Suppressor macrophage treated with lipopolysaccharide for 1 hour (primary cell): ENCODE measurements around the gene C13orf42.

Experiments
- DNase-seq, 3 donors: peaks; one replicate each; pipeline ENCODE4 v3.0.0-alpha.2; 2020 to 2022

C13orf42 gene

DNA sequence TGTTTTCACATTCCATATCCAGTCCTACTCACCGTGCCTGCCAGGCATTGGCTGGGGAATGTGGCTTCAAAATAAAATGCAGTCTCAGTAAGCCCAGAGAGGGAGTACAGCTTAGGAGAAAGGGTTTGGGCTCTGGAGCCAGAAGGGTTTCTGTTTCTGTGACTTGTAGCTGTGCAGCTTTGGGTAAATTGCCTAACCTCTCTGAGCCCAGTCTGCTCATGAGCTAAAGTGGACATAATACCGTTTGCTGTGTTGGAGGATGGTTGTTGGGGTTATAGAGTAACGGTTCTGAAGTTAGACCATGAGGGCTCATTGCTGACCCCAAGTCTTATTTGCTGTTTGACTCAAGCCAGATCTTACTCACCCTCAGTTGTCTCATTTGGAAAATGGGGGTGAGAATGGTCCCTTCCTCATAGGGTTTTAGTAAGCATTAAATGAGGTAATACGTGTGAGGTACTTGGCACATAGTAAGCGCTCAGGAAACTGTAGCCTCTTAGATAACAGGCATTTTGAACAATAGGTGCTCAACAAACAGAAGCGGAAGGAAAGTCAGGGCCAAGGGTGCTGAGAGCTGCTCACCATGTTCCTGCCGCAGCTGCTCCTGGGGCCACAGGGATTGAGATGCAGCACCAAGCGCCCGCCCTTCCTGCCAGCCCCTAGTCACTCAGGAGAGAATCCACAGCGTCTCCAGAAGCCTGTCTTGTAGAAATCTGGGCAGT, 45.5 kb downstream of the C13orf42 start:
- peak in 1 of 3 donors; percentile 23 for DNase-seq

DNA sequence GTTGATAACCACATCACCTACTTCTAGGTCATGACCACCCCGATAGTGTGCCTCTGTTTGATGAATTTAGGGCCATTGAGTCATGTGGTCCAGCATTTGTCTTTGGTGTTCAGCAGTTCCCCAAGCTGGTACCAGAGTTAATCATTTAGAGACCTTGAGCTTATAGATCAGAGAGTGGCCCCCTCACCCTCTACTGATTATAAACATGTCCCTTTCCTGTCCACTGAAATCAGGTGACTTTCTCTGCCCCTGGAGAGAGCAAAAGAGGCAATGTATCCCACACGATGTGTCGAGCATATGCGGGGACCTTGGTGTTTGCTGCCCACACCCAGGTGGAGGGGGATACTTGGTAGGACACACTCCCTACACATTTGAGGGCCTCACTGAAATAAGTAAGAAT, 46.3 kb downstream of the C13orf42 start:
- DNase-seq, result no peak

DNA sequence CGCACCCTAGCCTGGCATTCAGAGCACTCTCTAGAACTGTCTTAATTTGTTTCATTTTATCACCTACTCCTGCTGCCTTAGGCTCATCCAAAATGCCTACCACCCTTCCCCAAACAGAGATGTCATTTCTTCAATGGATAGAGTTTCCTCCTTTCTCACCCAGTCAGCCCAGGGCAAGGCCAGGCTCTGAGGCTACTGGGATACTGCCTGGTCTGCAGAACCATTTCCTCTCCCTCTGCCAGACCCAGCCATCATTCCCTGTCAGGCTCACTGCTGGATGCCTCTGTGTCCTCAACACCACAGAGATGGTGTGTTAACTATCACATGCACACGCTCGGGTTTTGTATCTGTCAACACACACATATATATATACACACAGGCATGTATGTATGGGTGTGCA, 47.2 kb downstream of the C13orf42 start:
- DNase-seq, result no peak

- DNase-seq, result no peak
These were observed 52.5 kb downstream of the C13orf42 start for GRCh38 chr13:51058461-51059167.

DNA sequence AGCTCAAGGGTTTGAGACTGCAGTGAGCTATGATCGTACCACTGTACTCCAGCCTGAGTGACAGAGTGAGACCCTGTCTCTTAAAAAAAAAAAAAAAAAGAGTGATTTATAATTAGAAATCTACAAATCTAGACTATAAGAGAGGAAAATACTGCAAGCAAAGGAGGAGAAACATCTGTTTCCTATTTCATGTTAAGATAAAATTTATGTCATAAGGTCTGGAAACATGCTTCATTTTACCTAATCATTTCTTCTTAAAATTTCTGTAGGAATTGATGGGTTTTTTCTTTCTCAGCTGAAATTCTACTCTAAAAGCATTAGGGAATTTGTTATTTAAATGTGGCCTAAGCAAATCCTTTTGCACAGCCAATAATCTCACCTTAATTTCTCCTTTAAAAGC, 53.2 kb downstream of the C13orf42 start:
- no peak for DNase-seq

DNA sequence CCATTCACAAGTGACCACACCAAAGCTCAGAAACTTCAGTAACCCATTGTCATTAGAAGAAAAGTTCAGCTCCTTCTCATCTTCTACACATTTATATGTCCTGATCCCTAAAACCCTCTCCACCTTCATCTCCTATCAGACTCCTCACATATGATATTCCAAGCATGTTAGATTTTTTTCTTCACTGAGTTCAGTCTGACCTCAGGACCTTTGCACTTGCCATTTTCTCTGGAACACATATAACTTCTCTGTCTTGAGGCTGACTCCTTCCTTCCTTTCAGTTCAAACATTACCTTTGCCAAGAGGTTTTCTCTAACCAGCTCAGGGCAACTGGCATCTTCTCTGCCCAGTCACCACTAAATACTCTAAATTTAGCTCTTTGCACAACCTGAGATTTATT, 54.1 kb downstream of the C13orf42 start:
- DNase-seq, result no peak

GRCh38 chr13:51052581-51052980, 58.5 kb downstream of the C13orf42 start:
- peak in 2 of 3 donors; percentile 48 to 50 for DNase-seq

DNA sequence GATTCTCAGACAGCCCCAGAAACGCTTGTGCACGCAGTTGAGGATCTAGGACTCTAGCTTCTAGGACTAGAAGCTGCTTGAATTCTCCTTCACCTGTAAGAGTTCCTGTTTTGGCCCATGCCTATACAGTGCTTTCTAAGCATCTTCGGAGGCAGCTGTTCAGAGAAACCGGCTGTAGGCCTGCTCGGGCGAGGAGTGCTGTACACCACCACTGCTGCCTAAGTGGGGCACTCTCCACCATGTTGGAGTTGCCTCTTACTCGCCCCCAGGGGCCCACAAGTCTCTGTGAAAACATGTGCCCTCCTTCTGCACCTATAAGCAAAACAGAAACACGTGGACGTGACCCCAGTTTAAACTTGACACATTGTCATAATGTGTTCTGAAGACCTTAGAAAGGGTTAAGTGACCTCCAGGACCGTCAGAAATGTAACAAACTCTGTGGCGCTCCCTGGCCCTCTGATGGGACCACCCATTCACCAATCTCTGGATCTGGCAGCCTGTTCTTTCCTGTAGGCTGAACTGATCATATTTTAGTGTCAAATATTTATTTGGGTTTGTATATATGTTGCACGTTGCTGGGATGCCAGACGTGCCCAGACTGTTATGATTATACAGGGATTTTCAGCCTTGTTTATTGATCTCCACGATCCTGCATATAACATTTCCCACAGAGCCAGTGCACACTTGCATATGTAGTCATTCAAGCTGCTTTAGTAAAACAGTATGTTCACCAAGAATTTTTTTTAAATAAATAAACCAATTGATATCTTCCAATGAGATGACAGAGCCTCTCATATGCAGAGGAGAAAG, 60.8 kb downstream of the C13orf42 start:
- no peak for DNase-seq

DNA sequence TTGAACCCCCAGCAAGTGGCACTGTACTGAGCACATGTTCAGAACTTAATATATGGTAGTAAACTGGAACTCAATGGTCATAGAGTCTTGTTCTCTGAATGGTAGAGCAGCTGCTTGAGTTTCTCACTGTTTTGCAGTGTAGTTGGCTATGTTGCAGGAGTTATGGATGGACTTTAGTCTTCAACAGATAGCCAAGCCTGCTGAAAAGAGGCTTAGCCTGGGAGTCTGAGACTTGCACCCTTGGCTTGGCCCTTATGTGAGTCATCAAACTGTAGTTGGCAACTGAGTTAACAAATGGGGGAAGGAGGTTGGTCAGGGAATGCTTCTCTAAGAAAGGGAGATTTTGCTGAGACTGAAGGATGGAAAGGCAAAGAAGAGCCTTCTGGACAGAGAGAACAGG, 62.5 kb downstream of the C13orf42 start:
- no peak for DNase-seq

DNA sequence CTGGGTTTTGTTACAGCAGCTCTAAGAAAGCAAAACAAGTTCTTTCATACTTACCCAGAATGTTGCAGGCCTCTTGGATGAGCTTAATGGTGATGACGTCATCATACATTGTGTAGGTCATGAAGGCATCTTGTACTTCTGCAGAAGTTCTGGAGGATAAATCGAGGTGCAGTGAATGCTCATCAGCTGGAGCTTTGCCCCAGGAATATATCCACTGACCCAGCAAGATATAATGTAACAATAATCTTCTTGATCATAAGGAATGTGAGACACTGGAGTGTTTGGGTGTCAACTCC, 63.0 kb downstream of the C13orf42 start:
- no peak for DNase-seq

GRCh38 chr13:51047434-51048165, 63.5 kb downstream of the C13orf42 start:
- DNase-seq, result no peak

- DNase-seq, result peak; percentile 33 to 40 (median 40)
These were observed 65.6 kb downstream of the C13orf42 start for GRCh38 chr13:51045451-51045850.

GRCh38 chr13:51044023-51044665, 66.9 kb downstream of the C13orf42 start:
- DNase-seq, result no peak

DNA sequence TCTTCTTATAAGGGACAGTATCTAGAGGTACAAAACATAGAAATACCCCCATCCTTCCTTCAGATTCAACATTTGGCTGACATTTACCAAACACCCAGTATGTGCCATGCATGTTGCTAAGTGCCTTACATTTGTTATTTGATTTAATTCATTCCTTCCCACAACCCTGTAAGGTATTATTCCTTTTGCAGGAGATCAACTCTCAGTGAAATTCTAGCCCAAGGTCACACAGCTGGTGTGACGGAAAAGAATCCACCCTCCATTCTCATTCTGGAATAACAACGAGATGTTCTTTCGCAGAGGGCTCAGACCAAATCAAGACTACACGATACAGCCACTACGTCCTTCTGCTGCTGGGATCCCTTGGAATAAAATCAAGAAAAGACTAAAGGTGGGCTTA, 67.8 kb downstream of the C13orf42 start:
- no peak for DNase-seq

DNA sequence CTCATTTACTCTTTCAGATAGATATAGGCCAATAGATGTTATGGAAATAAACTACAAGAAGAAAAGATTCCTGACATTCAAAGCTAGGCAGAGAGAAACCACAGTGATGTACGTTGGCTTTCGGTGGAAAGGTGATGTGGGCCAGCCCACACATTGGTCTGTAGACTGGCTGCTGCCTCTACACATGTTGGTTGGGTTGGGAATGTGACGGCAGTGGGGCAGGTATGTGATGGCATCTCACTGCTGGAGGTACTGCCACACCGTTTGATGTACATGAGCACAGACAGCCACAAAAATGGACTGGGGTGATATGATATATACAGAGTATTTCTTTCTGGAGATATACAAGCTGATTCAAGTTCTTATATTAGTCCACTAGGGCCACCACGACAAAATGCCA, 69.4 kb downstream of the C13orf42 start:
- no peak for DNase-seq

DNA sequence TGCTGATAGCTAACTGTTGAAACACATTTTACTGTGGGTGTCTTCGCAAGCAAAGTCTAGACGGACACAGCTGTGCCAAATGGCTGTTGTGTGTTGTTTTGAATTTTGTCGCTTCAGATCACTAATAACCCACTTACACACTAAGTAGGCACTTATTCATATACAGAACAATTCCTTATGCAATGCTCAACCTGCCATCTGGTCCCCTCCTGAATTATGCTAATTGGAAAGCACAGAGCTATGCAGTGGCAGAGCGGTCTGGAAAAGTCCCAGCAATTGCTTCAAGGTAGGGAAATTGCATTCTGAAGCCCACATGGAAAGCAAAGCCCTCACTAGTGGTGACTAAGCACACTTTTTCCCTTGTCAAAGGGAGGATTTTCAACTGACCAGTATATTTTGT, 69.9 kb downstream of the C13orf42 start:
- no peak for DNase-seq

GRCh38 chr13:51040431-51040830, 70.6 kb downstream of the C13orf42 start:
- no peak for DNase-seq

DNA sequence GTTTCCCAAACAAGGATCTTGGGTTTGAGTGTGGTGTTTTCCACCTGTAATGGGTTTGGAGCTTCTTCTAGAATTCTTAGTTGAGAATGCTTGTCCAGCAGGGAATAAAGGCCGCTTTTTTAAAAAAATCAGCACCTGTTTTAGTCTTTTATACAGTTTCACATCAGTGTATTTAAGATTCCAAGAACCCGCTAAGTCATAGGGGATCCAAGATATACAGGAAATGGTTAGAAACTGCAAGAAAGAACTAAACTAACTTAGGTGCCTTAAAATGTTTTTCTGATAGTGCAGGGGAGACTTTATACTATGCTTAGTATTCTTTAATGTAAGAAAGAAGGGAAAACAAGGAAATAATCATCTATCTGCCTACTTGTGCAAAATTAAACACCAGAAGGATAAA, 74.7 kb downstream of the C13orf42 start:
- no peak for DNase-seq

- DNase-seq, result no peak
These were observed 75.1 kb downstream of the C13orf42 start for GRCh38 chr13:51035978-51036377.

DNA sequence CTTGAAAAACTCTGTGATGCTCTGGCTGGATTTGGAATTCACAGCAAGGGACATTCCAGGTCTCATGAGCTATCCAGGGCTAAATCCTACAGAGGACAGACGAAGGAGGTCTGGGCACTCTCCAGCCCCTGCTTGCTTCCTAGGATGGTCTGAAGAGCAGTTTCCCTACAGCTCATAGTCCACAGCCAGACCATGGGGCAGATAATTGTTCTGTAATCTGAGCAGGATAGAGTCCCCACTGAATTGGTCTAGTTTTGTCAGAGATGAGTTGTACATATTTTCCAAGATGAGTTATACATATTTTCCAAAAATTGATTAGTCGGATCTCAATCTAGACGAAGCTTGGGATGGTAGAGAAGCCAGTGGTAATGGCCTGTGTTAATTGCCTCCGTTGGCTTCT, 75.6 kb downstream of the C13orf42 start:
- no peak for DNase-seq

DNA sequence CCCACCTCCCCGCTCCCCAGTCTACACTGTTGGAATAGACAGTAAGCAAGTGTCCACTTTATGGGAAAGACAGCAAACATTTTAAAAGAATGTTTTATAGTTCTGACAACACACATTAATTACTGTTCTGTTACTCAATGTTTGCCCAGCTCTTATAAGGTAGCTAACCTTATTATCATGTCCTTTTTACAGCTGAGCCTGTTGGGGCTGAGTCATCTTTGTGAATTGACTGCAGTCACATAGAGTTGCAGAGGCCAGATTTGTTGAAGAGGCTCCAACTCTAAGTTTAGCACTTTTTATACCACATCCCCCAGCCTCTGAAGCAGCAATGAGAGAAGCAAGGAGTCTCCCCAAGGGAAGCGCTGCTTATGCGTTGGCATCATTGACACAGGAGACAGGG, 76.2 kb downstream of the C13orf42 start:
- DNase-seq, result no peak

DNA sequence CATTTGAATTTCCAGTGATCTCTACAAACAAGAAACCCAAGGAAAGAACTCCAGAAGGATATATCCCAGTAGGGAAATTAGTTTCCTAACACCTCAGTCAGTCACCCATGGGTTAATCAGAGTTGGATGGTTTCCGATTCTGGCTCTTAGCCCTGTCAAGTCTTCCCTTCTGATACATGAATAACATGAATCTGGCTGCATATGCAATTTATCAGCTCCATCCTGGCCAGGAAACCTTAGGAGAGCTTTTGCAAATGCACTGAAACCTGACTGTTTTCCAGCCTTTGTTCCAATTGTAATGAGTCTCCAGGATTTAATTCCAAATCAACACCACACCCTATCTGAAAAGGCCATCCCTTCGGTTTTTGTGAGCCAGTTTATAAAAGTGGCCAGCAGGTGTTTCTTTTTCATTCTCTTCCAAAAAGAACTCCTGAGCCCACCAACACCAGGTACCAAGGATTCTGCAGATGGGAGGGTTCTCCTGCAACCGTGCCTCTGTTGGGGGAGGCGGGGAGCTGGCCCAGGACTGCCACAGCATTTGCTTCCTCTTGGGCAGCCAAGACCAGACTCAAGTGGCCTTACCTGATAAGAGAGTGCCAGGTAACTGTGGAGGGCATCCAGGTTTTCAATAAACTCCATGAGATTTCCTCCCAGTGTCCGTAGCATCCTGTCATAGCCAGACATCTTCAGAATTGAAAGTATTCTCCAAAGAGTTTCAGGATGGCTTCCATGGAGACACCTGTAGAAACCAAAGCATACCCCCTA, 77.5 kb downstream of the C13orf42 start:
- no peak for DNase-seq
